Ovary (tissue), 9 donors: ENCODE measurements around the gene TMEM229A. TPM values are rescaled to one million over a fixed set of nuclear protein-coding genes. Genes with fewer than 3 reads are reported as not detected.
"Not testable (repeated sequence)": the region's sequence is repeated elsewhere in the genome, so short reads cannot be mapped to it uniquely, and the experiment has no call there.

ENCODE experiments used
- DNase-seq, 5 donors: peaks; one replicate each; pipeline ENCODE4 v3.0.0-alpha.2; 2019 to 2020
- H3K27ac ChIP-seq, 2 donors: fragments of 200-600 bp; one replicate each; pipeline versions ENCODE4 v1.5.1 to v1.8.0; 2019 to 2022
- H3K27me3 ChIP-seq: fragments of 200-600 bp; one replicate; pipeline ENCODE4 v1.8.0; 2022
- H3K36me3 ChIP-seq: fragments of 200-600 bp; sonication (generic); one replicate; pipeline ENCODE4 v1.5.1; 2019
- H3K4me1 ChIP-seq: one replicate; pipeline ENCODE4 v1.8.1; 2013; ENCODE audit warnings: mild to moderate bottlenecking, moderate library complexity; ENCODE audit not compliant: insufficient read depth
- H3K4me3 ChIP-seq: fragments of 200-600 bp; sonication (generic); one replicate; pipeline ENCODE4 v1.5.1; 2017
- H3K9me3 ChIP-seq, 2 donors: fragments of 200-600 bp in 1 of 2; sonication (generic) in 1 of 2; one replicate each; pipeline versions ENCODE4 v1.5.1 to v1.8.1; 2013 to 2019; ENCODE audit warnings: mild to moderate bottlenecking in 1 of 2, moderate library complexity in 1 of 2
- CTCF ChIP-seq, 3 donors: fragments of 450-650 bp in 2 of 3; fragments of 200-600 bp in 1 of 3; IDR thresholded peaks; one replicate each; pipeline versions ENCODE4 v1.5.1 to v1.8.0; 2016 to 2022; ENCODE audit warnings: antibody characterized with exemption in 3 of 3, mild to moderate bottlenecking in 1 of 3
- EP300 ChIP-seq: sonication (generic); formaldehyde crosslinking; IDR thresholded peaks from one replicate; pipeline ENCODE4 v1.6.1; 2017; ENCODE audit warnings: antibody characterized with exemption
- POLR2A ChIP-seq: fragments of 450-650 bp; IDR thresholded peaks from one replicate; pipeline ENCODE4 v1.6.1; 2017; ENCODE audit warnings: antibody characterized with exemption, mild to moderate bottlenecking, moderate library complexity
- WGBS, 3 donors: extraction: QIAGEN DNeasy Blood & Tissue Kit in 1 of 3; methylation state at CpG; one replicate each; pipeline versions ENCODE4 v1.1.5 to v1.1.7; 2013 to 2017; 5-methylcytosine and 5-hydroxymethylcytosine counted together
- intact Hi-C, 4 donors: fragments of 100-400 bp; cut with DNase I; formaldehyde crosslinking; loops; one replicate each; pipeline versions ENCODE4 v1.11.0 to v1.15.1; 2022 to 2023
- polyA plus RNA-seq, 2 donors: library from polyadenylated mRNA; stranded (reverse); fragments of 200-250 nt in 1 of 2; fragments of 350-450 nt in 1 of 2; fragmentation: Illumina TruSeq in 1 of 2; extraction: RNeasy Lipid Tissue Mini Kit (QIAGEN cat#74804) in 1 of 2; gene quantifications; one replicate each; pipeline ENCODE4 v1.2.3, GENCODE V29; 2013 to 2014
- total RNA-seq, 7 donors: library from RNA; depleted of rRNA in 2 of 7; stranded (reverse); fragments of >200 nt in 2 of 7; fragmentation: NEBNext Ultra II Directional in 3 of 7; extraction: Animal tissue kit (Norgen Biotek cat#: 25700) in 3 of 7; gene quantifications; one replicate each; pipeline versions ENCODE4 v1.1.0 to v1.2.4, GENCODE V29; 2016 to 2023
- donor health status: DM: no; HTN: no; CAD: no; lungs with moderate emphysema.
- donor health status: DM: no; HTN: no; CAD: no.
- donor health status: Bipolar disorder and iron deficiency.
- donor health status: DM: yes; HTN: yes; CAD: no.
- donor health status: DM: no; HTN: no; CAD: no.
- donor health status: DM: yes; HTN: yes; CAD: no.

Gene TMEM229A
- total and polyA plus RNA-seq, 9 donors: 0.22 to 1.8 (median 0.60) TPM; not detected in 3

- no peaks in the 10 kb centered on the region for H3K36me3 ChIP-seq
- 23 to 58% (median 30%) methylated on average over 1 of the region's 1 CpG for WGBS, 3 donors
- H3K4me1 ChIP-seq: peaks cover 8% of the 10 kb centered on the region
- H3K27ac ChIP-seq: no peak overlapping the region
- no peak overlapping the region for H3K4me3 ChIP-seq
- no peaks in the 10 kb centered on the region for H3K27me3 ChIP-seq
- no peak for DNase-seq
- intact Hi-C loops: no loop called here
- H3K9me3 ChIP-seq: no peaks in the 10 kb centered on the region
- no peak for TF ChIP-seq POLR2A
- no peak for TF ChIP-seq EP300
- TF ChIP-seq CTCF (IDR thresholded peaks at IDR 0.05): no peak
Measured at GRCh38 chr7:124051681-124052377, 19.0 kb upstream of the TMEM229A start.

DNA sequence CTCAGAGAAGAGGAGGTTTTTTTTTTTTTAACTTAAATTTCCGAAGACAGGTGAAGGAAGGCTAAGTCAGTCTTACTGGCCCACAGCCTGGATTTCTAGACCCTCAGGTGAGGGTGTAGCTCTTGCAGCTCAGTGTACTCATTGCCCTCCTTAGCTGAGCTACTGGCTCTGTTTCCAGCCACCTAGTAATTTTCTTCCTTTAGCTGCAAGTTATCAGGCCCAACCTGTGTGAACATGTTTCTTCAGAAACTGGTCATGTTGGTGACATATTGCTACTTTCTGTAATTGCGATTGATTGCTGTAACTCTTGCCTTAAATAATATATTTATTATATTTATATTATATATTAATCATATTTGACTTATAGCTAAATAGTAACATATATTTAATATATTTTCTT lies 10.0 kb upstream of the TMEM229A start:
- H3K9me3 ChIP-seq: no peaks in the 10 kb centered on the region
- no peaks in the 10 kb centered on the region for H3K27me3 ChIP-seq
- DNase-seq: no peak
- intact Hi-C loops: no loop called here
- H3K36me3 ChIP-seq: no peaks in the 10 kb centered on the region
- H3K4me3 ChIP-seq: no peak overlapping the region
- no peak overlapping the region for H3K27ac ChIP-seq
- H3K4me1 ChIP-seq: no peaks in the 10 kb centered on the region
- 95 to 98% (median 97%) methylated on average over 2 of the region's 2 CpGs for WGBS, 3 donors
- TF ChIP-seq POLR2A: no peak
- TF ChIP-seq CTCF (IDR thresholded peaks at IDR 0.05): no peak
- no peak for TF ChIP-seq EP300

- no peaks in the 10 kb centered on the region for H3K9me3 ChIP-seq
- H3K27ac ChIP-seq: no peak overlapping the region
- H3K27me3 ChIP-seq: no peaks in the 10 kb centered on the region
- intact Hi-C loops: no loop called here
- H3K4me1 ChIP-seq: no peaks in the 10 kb centered on the region
- H3K36me3 ChIP-seq: no peaks in the 10 kb centered on the region
- no peak overlapping the region for H3K4me3 ChIP-seq
- 53 to 85% (median 80%) methylated on average over 2 of the region's 2 CpGs for WGBS, 3 donors
- DNase-seq: no peak
- TF ChIP-seq EP300 (no peak), CTCF (IDR thresholded peaks at IDR 0.05) (no peak)
Measured at GRCh38 chr7:124041439-124041838, 8.6 kb upstream of the TMEM229A start.

- H3K4me3 ChIP-seq, H3K4me1 ChIP-seq, H3K9me3 ChIP-seq, DNase-seq, H3K27ac ChIP-seq, H3K27me3 ChIP-seq, intact Hi-C loops, H3K36me3 ChIP-seq: not testable (repeated sequence)
- whole genome bisulfite sequencing, 3 donors: 81 to 91% (median 90%) methylated on average over 5 of the region's 5 CpGs
Measured at GRCh38 chr7:124037902-124038301, 5.0 kb upstream of the TMEM229A start.

GRCh38 chr7:124035706-124036105 lies 2.8 kb upstream of the TMEM229A start:
- H3K36me3 ChIP-seq: no peaks in the 10 kb centered on the region
- no peak overlapping the region for H3K27ac ChIP-seq
- no peaks in the 10 kb centered on the region for H3K9me3 ChIP-seq
- no peak overlapping the region for H3K4me3 ChIP-seq
- WGBS, 3 donors: 81 to 85% (median 81%) methylated on average over 3 of the region's 3 CpGs
- peaks cover 7% of the 10 kb centered on the region for H3K4me1 ChIP-seq
- no peaks in the 10 kb centered on the region for H3K27me3 ChIP-seq
- intact Hi-C loops: no loop called here
- TF ChIP-seq CTCF (IDR thresholded peaks at IDR 0.05): no peak
- TF ChIP-seq POLR2A: no peak
- TF ChIP-seq EP300: no peak
- DNase-seq: no peak
